Lower leg skin (tissue), 4 donors: ENCODE results near the gene ENOX1. TPM values are rescaled to one million over a fixed set of nuclear protein-coding genes. Genes with fewer than 3 reads are reported as not detected.

Source experiments
- DNase-seq, 2 donors: peaks; one replicate each; pipeline ENCODE4 v3.0.0-alpha.2; 2019; ENCODE audit warnings: low spot score in 2 of 2
- H3K4me3 ChIP-seq: fragments of 200-600 bp; sonication (generic); 2 replicates; pipeline ENCODE4 v1.5.1; 2017; ENCODE audit warnings: mild to moderate bottlenecking, low read depth; ENCODE audit not compliant: poor library complexity, severe bottlenecking
- CTCF ChIP-seq, 3 donors: fragments of 450-650 bp; IDR thresholded peaks; one replicate each; pipeline ENCODE4 v1.5.1; 2016; ENCODE audit warnings: antibody characterized with exemption in 3 of 3, mild to moderate bottlenecking in 3 of 3, moderate library complexity in 2 of 3
- POLR2A ChIP-seq, 2 donors: fragments of 450-650 bp; IDR thresholded peaks; one replicate each; pipeline ENCODE4 v1.6.1; 2016 to 2017; ENCODE audit warnings: antibody characterized with exemption in 2 of 2, mild to moderate bottlenecking in 1 of 2, moderate library complexity in 1 of 2
- WGBS, 2 donors: methylation state at CpG; one replicate each; pipeline ENCODE4 v1.1.5; 2018; 5-methylcytosine and 5-hydroxymethylcytosine counted together
- intact Hi-C: fragments of 100-400 bp; cut with DNase I; formaldehyde crosslinking; loops from one replicate; pipeline ENCODE4 v1.15.0; 2023; ENCODE audit warnings: low total_unique reads
- total RNA-seq, 4 donors: library from RNA; depleted of rRNA; stranded (reverse); fragments of >200 nt; gene quantifications; one replicate each; pipeline ENCODE4 v1.1.0, GENCODE V29; 2016

Gene ENOX1
- total RNA-seq, 4 donors from 2014 or later = 0.11 to 0.52 (median 0.30) TPM

DNA sequence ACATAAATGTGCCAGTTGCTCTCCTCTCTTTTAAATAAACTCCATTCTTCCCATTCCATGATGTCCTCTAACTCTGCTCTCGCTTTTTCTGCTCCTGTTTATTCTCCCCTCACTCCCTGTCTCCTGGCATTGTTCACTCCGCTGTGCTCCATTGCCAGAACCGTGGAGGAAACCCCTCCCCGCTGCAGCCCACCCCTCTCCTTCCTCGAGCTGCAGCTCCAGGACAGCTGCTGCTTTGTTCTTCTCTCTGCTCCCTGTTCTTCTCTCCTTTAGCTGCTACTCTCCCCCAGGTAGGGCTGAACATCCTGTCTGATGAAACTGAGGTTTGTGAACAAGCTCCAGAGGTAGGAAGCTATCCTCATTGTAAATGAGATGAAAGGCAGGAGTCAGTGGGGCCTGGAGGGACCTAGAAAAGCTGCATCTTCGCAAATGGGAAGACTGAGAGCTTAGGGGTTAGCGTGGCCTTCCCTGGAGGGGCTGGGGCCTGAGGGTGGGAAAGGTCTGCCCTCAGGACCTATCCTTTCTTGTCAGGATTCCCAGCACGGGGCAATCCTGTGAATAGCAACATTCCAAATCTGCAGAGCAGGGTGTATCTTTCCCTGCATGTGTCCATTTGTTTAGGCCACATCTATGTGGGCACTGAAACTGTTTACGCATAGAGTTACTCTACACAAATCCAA is 519.7 kb downstream of the ENOX1 start:
- no peak for TF ChIP-seq CTCF (IDR thresholded peaks at IDR 0.05)
- no peak for TF ChIP-seq POLR2A (IDR thresholded peaks at IDR 0.05)
- H3K4me3 ChIP-seq = no peak overlapping the region
- intact Hi-C loops = no loop called here
- 81 to 85% methylated on average over 9 of the region's 9 CpGs for WGBS, 2 donors
- DNase-seq = no peak

- TF ChIP-seq POLR2A (IDR thresholded peaks at IDR 0.05) = no peak
- no peak for TF ChIP-seq CTCF (IDR thresholded peaks at IDR 0.05)
- 46 to 48% methylated on average over 4 of the region's 4 CpGs for WGBS, 2 donors
- DNase-seq = no peak
- H3K4me3 ChIP-seq = no peak overlapping the region
- intact Hi-C loops = no loop called here
These were observed 521.7 kb downstream of the ENOX1 start for GRCh38 chr13:43265028-43265427.

DNA sequence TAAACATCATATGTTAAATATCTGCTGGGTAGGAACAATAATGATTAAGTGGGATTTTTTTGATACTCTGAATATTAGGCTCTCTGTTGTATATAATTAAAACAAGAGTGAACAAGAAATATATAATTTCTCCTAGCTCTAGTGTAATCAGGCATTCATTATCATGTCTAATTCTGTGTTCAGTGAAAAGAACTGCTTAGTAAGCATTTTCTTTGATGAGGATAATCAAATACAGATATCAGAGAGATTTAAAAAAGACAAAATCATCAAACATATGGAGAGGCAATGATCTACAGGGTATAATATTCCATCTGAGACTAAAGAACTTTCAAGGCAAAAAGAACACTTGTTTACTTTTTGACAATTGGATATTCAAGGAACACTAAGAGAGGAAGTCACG is 522.3 kb downstream of the ENOX1 start:
- WGBS, 2 donors = 83 to 90% methylated on average over 1 of the region's 1 CpG
- no peak for TF ChIP-seq POLR2A (IDR thresholded peaks at IDR 0.05)
- TF ChIP-seq CTCF (IDR thresholded peaks at IDR 0.05) = no peak
- H3K4me3 ChIP-seq = no peak overlapping the region
- no peak for DNase-seq
- intact Hi-C loops = no loop called here

- WGBS, 2 donors = 71 to 76% methylated on average over 2 of the region's 2 CpGs
- no peak overlapping the region for H3K4me3 ChIP-seq
- no peak for DNase-seq
- no peak for TF ChIP-seq POLR2A (IDR thresholded peaks at IDR 0.05)
- no peak for TF ChIP-seq CTCF (IDR thresholded peaks at IDR 0.05)
- intact Hi-C loops = no loop called here
These were observed 523.7 kb downstream of the ENOX1 start for GRCh38 chr13:43263047-43263446.

DNA sequence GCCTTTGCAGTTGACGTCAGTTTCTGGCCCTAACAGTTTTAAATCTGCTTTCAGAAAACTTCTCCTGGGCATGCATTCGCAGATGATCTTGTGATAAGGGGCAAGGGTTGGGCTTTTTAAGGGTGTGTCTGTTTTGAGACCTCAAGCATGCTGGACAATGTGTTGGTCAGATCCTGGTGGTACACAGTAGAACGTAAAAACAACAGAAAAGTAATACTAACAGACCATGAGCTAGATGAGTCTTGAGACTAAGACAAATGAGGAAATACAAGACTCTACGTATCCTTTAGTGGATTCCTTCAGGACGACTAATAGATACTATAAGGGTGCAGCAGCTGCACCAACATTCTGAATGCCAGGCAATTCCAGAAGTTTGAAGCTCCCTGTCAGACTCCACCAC is 525.8 kb downstream of the ENOX1 start:
- DNase-seq = no peak
- H3K4me3 ChIP-seq = no peak overlapping the region
- WGBS, 2 donors = 76 to 82% methylated on average over 5 of the region's 5 CpGs
- TF ChIP-seq POLR2A (IDR thresholded peaks at IDR 0.05) = no peak
- no peak for TF ChIP-seq CTCF (IDR thresholded peaks at IDR 0.05)
- intact Hi-C loops = no loop called here

DNA sequence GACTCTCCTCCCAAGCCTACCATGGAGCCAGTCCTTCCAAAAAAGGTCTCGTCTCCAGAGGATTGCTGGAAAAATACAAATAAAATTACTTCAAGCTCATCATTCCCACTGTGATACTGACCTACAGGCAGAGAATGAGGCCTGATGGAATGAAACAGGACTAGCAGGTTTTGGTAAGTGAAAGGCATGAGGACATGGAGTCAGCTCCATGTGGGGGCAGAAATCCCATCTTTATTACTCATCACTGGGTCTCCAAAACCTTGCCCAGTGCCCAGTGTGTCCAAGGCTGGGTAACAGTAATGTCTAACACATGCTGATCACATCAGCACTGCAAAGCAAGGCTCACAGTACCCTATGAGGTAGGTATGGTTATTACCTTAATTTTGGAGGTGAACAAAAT is 528.0 kb downstream of the ENOX1 start:
- intact Hi-C loops = no loop called here
- no peak overlapping the region for H3K4me3 ChIP-seq
- 83 to 89% methylated on average over 1 of the region's 1 CpG for WGBS, 2 donors
- no peak for TF ChIP-seq CTCF (IDR thresholded peaks at IDR 0.05)
- no peak for TF ChIP-seq POLR2A (IDR thresholded peaks at IDR 0.05)
- DNase-seq = no peak
